ENCODE results near the gene ZNF518B. TPM values are rescaled to one million over a fixed set of nuclear protein-coding genes. Genes with fewer than 3 reads are reported as not detected.

Gene ZNF518B
- total and polyA plus RNA-seq, 9 of the 15 experiments (the other 6 are each of a cell fraction or from before 2014, with no cell fraction given) = 13.1 to 48.9 (median 37.5) TPM

DNA sequence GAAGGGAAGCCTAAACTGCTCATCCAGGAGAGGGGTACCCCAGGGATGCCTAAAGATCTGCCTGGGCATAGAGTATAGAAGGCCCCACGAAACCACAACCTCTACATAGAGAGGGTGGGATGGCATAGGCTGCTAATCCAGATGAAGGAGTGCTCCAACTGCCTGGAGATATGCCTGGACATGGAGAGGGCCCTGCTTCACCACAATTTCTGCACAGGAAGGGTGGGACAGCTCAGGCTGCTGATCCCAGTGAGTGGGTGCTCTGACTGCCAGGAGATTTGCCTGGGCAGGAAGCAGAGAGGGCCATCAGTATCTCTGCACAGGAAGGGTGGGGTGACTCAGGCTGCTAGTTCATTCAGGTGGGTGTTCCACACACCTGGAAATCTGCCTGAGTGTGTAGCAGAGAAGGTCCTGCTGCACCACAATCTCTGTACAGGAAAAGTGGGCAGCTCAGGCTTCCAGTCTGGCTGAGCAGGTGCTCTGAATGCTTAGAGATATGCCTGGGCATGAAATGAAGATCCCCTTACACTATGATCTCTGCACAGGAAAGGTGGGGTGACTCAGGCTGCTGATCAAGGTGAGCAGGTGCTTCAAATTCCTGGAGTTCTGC lies 61.1 kb downstream of the ZNF518B start:
- Histone ChIP-seq H3K9me1 (ENCODE audit: control insufficient read depth, insufficient read depth, low read length) (no peaks in the 10 kb centered on the region), H3K79me2 (ENCODE audit: control insufficient read depth, insufficient read depth, low read length) (no peaks in the 10 kb centered on the region), H3K4me2 (ENCODE audit: insufficient read depth, low read length) (no peak overlapping the region), H3K9me3 (replicated peaks; ENCODE audit: control insufficient read depth, insufficient read depth, low read depth, low read length) (no peaks in the 10 kb centered on the region), H3K4me1 (replicated peaks in 1 of 2; ENCODE audit: control insufficient read depth in 2 of 2, insufficient read depth in 2 of 2, low read length in 2 of 2) (no peaks in the 10 kb centered on the region), H3K27ac (ENCODE audit: extremely low read depth, low read depth, low read length) (no peak overlapping the region), H4K20me1 (replicated peaks; ENCODE audit: control insufficient read depth, insufficient read depth, low read length) (no peaks in the 10 kb centered on the region), H3K9ac (ENCODE audit: insufficient read depth in 1 of 2, low read depth in 2 of 2, low read length in 2 of 2) (no peak overlapping the region), H3K27me3 (ENCODE audit: control insufficient read depth in 2 of 2, insufficient read depth in 2 of 2, low read length in 2 of 2) (no peaks in the 10 kb centered on the region), H3K4me3 (no peak overlapping the region), H3K36me3 (ENCODE audit: control insufficient read depth, insufficient read depth, low read length) (no peaks in the 10 kb centered on the region), H2AFZ (ENCODE audit: low read depth, low read length) (no peak overlapping the region)
- intact Hi-C loops (cut with micrococcal nuclease) = no loop called here
- no TSS peak for BruUV-seq (replicated peaks)
- ChIA-PET CTCF (ENCODE audit: low intra/inter-chr PET ratio) (no interaction called here), POLR2A (no interaction called here)
- no peak for DNase-seq (ENCODE audit: extremely low read depth in 1 of 4, low spot score in 3 of 4)
- in situ Hi-C loops (cut with MboI) = no loop called here
- FAIRE-seq = no peak
- no CpG with 5 or more reads among the region's 1 CpG for WGBS (ENCODE audit: insufficient coverage, low coverage, missing lambda C conversion rate)
- ATAC-seq = no peak
- no peak for TF ChIP-seq NR4A1 (CRISPR knock-in tag; IDR thresholded peaks at IDR 0.05)
- no peak for TF ChIP-seq NR4A1 (tag; IDR thresholded peaks at IDR 0.05)
- TF ChIP-seq, protein P1, sequence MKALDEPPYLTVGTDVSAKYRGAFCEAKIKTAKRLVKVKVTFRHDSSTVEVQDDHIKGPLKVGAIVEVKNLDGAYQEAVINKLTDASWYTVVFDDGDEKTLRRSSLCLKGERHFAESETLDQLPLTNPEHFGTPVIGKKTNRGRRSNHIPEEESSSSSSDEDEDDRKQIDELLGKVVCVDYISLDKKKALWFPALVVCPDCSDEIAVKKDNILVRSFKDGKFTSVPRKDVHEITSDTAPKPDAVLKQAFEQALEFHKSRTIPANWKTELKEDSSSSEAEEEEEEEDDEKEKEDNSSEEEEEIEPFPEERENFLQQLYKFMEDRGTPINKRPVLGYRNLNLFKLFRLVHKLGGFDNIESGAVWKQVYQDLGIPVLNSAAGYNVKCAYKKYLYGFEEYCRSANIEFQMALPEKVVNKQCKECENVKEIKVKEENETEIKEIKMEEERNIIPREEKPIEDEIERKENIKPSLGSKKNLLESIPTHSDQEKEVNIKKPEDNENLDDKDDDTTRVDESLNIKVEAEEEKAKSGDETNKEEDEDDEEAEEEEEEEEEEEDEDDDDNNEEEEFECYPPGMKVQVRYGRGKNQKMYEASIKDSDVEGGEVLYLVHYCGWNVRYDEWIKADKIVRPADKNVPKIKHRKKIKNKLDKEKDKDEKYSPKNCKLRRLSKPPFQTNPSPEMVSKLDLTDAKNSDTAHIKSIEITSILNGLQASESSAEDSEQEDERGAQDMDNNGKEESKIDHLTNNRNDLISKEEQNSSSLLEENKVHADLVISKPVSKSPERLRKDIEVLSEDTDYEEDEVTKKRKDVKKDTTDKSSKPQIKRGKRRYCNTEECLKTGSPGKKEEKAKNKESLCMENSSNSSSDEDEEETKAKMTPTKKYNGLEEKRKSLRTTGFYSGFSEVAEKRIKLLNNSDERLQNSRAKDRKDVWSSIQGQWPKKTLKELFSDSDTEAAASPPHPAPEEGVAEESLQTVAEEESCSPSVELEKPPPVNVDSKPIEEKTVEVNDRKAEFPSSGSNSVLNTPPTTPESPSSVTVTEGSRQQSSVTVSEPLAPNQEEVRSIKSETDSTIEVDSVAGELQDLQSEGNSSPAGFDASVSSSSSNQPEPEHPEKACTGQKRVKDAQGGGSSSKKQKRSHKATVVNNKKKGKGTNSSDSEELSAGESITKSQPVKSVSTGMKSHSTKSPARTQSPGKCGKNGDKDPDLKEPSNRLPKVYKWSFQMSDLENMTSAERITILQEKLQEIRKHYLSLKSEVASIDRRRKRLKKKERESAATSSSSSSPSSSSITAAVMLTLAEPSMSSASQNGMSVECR (CRISPR knock-in tag; IDR thresholded peaks at IDR 0.05) = no peak
- no peak for TF ChIP-seq ID3 (CRISPR knock-in tag; IDR thresholded peaks at IDR 0.05)
- no peak for TF ChIP-seq ID3 (tag; IDR thresholded peaks at IDR 0.05)
- TF ChIP-seq PATZ1 (CRISPR knock-in tag; IDR thresholded peaks at IDR 0.05; ENCODE audit: borderline replicate concordance) = no peak
- TF ChIP-seq ETV5 (CRISPR knock-in tag; IDR thresholded peaks at IDR 0.05; ENCODE audit: low read depth) = no peak
- no peak for TF ChIP-seq HBP1 (CRISPR knock-in tag; IDR thresholded peaks at IDR 0.05)
- TF ChIP-seq OTX1 (CRISPR knock-in tag; IDR thresholded peaks at IDR 0.05) = no peak
- TF ChIP-seq, protein P2, sequence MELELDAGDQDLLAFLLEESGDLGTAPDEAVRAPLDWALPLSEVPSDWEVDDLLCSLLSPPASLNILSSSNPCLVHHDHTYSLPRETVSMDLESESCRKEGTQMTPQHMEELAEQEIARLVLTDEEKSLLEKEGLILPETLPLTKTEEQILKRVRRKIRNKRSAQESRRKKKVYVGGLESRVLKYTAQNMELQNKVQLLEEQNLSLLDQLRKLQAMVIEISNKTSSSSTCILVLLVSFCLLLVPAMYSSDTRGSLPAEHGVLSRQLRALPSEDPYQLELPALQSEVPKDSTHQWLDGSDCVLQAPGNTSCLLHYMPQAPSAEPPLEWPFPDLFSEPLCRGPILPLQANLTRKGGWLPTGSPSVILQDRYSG (tag; conservative IDR thresholded peaks at IDR 0.05; ENCODE audit: low read depth) = no peak

All from K562 (cell line).